Gastroesophageal sphincter (tissue), 3 donors: ENCODE data around the gene RRP8.

Experiments
- POLR2A ChIP-seq, 2 donors: fragments of 450-650 bp; IDR thresholded peaks; one replicate each; pipeline ENCODE4 v1.6.1; 2017; ENCODE audit warnings: antibody characterized with exemption in 2 of 2, mild to moderate bottlenecking in 2 of 2, moderate library complexity in 1 of 2
- POLR2AphosphoS5 ChIP-seq: sonication (generic); formaldehyde crosslinking; IDR thresholded peaks from one replicate; pipeline ENCODE4 v1.6.1; 2017; ENCODE audit warnings: antibody characterized with exemption
- TF ChIP-seq, protein P1 (sequence below), 4 experiments: fragments of 200-600 bp in 2 of 4; fragments of 450-650 bp in 2 of 4; sonication (generic) in 1 of 4; IDR thresholded peaks; one replicate each; pipeline ENCODE4 v1.5.1; 2017 to 2019; ENCODE audit warnings: antibody characterized with exemption in 4 of 4, mild to moderate bottlenecking in 2 of 4, moderate library complexity in 2 of 4

DNA sequence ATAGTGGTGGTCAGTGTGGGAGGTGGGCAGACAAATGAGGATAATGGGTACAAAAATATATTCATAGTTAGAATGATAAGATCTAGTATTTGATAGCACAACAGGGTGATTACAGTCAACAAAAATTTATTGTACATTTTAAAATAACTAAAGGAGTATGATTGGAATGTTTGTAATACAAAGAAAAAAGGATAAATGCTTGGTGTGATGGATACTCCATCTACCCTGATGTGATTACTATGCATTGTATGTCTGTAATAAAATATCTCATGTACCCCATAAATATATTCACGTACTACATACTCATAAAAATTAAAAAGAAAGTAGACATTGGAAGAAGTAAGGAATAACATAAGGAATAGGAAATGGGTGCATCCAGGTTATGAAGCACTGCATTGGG is 15.4 kb downstream of the RRP8 start:
- TF ChIP-seq, protein P1, sequence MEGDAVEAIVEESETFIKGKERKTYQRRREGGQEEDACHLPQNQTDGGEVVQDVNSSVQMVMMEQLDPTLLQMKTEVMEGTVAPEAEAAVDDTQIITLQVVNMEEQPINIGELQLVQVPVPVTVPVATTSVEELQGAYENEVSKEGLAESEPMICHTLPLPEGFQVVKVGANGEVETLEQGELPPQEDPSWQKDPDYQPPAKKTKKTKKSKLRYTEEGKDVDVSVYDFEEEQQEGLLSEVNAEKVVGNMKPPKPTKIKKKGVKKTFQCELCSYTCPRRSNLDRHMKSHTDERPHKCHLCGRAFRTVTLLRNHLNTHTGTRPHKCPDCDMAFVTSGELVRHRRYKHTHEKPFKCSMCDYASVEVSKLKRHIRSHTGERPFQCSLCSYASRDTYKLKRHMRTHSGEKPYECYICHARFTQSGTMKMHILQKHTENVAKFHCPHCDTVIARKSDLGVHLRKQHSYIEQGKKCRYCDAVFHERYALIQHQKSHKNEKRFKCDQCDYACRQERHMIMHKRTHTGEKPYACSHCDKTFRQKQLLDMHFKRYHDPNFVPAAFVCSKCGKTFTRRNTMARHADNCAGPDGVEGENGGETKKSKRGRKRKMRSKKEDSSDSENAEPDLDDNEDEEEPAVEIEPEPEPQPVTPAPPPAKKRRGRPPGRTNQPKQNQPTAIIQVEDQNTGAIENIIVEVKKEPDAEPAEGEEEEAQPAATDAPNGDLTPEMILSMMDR (IDR thresholded peaks at IDR 0.05) = no peak
- TF ChIP-seq POLR2AphosphoS5 (no peak), POLR2A (IDR thresholded peaks at IDR 0.05) (no peak)
